Breast epithelium (tissue), 3 donors: Measurements from ENCODE around the gene NEU3.

Experiments used
- POLR2A ChIP-seq: fragments of 450-650 bp; IDR thresholded peaks from one replicate; pipeline ENCODE4 v1.6.1; 2016; ENCODE audit warnings: antibody characterized with exemption, mild to moderate bottlenecking, moderate library complexity
- POLR2AphosphoS5 ChIP-seq, 3 donors: sonication (generic); formaldehyde crosslinking; IDR thresholded peaks; one replicate each; pipeline ENCODE4 v1.6.1; 2017; ENCODE audit warnings: antibody characterized with exemption in 3 of 3
- TF ChIP-seq, protein P1 (sequence below), 3 donors: fragments of 450-650 bp; IDR thresholded peaks; one replicate each; pipeline ENCODE4 v1.5.1; 2016 to 2017; ENCODE audit warnings: antibody characterized with exemption in 3 of 3, mild to moderate bottlenecking in 3 of 3, moderate library complexity in 3 of 3

DNA sequence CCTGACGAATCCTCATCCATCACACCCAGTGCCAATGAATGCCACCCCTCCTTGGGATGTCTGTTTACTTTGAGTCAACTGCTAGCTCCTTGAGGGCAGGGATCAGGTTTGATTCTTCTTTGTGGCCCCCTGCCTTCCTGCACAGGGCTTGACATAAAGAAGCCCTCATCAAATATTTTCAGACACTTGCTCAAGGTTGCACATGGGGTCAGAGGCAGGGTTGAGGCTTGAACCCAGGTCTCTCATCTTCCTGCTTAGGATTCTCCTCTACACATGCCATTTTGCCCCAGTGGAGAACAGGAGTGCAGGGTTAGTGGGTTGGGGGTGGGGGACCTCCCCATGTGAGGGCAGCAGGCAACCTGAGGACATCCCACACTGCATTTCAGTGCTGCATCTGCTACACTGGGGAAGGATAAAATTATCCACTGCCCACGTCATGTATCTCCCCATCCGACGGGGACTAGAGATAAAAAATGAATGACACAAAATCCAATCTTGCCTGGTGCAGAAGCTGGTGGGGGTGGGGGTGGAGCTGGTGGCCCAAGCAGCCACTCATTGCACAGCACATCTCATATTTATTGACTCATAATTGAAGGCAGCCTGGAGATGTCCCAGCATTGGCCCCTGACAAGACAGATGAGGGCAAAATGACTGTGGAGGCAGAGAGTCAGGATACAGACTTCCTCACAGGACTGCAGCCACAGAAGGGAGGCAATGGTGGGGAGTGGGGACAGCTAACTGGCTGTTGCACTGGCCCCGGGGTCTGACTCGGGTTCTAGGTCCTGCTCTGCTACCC, 41.3 kb downstream of the NEU3 start:
- TF ChIP-seq POLR2A, result no peak
- TF ChIP-seq, protein P1, sequence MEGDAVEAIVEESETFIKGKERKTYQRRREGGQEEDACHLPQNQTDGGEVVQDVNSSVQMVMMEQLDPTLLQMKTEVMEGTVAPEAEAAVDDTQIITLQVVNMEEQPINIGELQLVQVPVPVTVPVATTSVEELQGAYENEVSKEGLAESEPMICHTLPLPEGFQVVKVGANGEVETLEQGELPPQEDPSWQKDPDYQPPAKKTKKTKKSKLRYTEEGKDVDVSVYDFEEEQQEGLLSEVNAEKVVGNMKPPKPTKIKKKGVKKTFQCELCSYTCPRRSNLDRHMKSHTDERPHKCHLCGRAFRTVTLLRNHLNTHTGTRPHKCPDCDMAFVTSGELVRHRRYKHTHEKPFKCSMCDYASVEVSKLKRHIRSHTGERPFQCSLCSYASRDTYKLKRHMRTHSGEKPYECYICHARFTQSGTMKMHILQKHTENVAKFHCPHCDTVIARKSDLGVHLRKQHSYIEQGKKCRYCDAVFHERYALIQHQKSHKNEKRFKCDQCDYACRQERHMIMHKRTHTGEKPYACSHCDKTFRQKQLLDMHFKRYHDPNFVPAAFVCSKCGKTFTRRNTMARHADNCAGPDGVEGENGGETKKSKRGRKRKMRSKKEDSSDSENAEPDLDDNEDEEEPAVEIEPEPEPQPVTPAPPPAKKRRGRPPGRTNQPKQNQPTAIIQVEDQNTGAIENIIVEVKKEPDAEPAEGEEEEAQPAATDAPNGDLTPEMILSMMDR (IDR thresholded peaks at IDR 0.05), result no peak
- no peak for TF ChIP-seq POLR2AphosphoS5 (IDR thresholded peaks at IDR 0.05)
